Right kidney (tissue), 1 donor: Measurements from ENCODE around the gene PRIM1.
A peak's percentile ranks its signal among the peaks of the same experiment; 100 is the strongest.
"Not testable (repeated sequence)": the region's sequence is repeated elsewhere in the genome, so short reads cannot be mapped to it uniquely, and the experiment has no call there.

Experiments used
- DNase-seq: peaks from one replicate; pipeline ENCODE4 v3.0.0-alpha.2; 2016

Gene PRIM1

GRCh38 chr12:56761812-56762211 is 9.7 kb upstream of the PRIM1 start:
- DNase-seq: no peak

DNA sequence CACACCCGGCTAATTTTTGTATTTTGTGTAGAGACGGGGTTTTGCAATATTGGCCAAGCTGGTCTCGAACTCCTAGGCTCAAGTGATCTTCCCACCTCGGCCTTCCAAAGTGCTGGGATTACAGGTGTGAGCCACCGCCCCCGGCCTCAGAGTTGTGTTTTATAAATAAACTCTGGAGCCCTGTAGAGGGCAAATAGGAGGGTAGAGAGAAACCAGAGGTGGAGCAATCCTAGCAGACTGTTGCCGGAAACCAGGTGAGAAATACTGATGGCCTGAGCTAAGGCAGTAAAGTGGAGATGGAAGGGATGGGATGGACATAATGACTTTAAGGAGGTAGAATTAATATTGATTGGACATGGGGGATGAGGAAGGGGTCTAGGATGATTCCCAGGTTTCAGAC is 8.3 kb upstream of the PRIM1 start:
- DNase-seq: no peak

DNA sequence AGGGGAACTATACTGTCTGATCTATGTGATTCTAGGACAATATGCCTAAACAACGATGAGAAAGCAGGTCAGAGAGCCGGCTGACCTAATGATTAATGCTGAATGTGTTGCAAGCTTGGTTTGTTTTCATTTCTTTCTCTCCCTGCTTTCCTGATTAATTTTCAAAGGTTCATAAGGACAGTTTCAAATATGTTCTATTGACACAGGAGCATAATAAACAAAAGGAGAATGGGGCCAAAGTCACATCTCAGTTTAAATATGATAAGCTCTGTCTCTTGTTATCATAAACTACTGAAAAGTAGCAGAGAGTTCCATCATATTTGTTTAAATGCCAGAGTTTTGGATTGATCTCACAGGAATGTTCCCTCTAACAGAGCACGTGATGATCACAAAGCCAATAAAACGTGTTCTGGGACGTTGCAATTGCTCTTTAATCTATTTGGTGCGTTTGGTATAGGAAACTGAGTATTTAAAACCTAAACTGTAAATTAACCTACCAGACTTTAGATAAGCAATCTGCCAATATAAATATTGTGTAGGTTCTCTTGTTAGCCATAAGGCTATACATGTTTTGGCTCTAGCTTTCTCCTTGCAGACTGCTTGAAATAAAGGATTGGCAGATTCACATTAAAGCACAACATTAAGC is 7.3 kb upstream of the PRIM1 start:
- no peak for DNase-seq

DNA sequence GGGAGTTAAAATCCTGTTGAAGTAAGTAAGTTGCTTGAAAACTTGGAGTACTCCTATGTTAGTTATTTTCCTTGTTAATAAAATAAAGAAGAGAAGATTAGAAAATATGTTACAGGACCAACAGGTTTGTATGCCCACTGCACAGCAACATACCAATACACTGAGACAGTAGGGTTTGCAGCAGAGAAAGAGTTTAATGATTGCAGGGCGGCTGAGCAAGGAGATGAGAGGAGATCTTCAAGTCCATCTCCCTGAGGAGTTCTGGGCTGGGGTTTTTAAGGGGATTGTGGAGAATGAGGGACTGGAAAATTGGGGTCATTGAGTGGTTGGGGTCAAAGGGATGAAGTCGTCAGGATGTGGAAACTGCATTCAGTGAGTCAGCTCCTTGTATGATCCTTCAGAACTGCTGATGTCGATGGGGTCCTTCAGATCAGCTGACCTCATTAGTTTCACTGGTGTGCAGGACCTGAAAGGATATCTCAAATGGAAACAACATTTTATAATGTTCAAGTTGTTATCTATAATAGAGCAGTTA is 6.7 kb upstream of the PRIM1 start:
- DNase-seq: no peak

GRCh38 chr12:56757971-56758370 is 5.8 kb upstream of the PRIM1 start:
- DNase-seq: not testable (repeated sequence)

GRCh38 chr12:56753566-56753965 is 1.4 kb upstream of the PRIM1 start:
- no peak for DNase-seq

DNA sequence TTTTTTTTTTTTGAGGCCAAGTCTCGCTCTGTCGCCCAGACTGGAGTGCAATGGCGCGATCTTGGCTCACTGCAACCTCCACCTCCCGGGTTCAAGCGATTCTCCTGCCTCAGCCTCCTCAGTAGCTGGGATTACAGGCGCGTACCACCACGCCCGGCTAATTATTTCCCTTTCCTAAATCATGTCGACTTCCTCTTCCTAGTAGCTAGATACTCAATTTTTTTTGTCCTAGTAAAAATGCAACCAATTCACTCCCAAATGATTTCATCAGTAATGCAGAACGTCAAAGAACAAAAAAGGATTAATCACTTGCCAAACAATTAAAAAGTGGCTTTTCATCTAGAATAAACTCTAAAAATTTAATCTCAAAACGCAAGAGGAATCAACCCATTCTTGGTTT is 1.5 kb downstream of the PRIM1 start:
- not testable (repeated sequence) for DNase-seq

GRCh38 chr12:56749853-56750252 is 2.3 kb downstream of the PRIM1 start:
- no peak for DNase-seq

DNA sequence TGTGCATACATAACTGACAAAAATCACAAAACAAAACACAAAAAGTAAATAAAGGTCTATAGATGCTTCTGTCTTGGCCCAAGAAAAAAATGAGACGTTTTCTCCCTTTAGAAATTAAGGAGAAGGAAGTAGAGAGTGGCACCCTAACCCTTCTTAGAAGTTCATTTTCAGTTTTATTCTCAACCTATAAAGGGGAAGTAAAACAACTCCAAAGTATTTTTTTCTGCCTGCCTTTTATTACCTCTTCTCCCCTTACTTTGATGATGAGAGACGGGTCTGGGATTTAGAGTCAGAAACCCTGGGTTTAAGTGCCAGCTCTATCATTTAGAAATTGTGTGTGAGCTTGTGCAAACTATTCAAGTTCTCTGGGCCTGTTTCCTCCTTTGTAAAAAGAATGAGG is 2.8 kb downstream of the PRIM1 start:
- DNase-seq: no peak

DNA sequence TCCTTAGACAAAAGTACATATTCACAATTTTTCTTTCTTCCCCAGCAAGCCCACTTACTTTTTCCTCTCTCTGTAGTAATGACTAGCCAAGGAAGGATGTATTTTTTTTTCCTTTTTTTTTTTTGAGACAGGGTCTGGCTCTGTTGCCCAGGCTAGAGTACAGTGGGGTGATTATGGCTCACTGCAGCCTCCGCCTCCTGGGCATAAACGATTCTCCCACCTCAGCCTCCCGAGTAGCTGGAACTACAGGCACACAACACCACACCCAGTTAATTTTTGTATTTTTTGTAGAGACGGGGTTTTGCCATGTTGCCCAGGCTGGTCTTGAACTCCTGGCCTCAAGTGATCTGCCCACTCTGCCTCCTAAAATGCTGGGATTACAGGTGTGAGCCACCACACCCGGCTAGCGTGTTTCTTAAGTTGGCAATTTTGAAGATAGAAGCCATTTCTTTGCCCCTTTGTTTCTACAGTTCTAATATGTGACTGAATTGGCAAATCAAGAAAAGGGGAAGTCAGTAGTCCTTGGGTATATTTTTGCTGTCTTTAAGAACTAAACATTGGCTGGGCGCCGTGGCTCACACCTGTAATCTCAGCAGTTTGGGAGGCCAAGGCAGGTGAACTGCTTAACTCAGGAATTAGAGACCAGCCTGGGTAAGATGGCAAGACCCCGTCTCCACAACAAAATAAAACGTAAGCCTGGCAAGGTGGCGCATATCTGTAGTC is 23.8 kb downstream of the PRIM1 start:
- DNase-seq: no peak

DNA sequence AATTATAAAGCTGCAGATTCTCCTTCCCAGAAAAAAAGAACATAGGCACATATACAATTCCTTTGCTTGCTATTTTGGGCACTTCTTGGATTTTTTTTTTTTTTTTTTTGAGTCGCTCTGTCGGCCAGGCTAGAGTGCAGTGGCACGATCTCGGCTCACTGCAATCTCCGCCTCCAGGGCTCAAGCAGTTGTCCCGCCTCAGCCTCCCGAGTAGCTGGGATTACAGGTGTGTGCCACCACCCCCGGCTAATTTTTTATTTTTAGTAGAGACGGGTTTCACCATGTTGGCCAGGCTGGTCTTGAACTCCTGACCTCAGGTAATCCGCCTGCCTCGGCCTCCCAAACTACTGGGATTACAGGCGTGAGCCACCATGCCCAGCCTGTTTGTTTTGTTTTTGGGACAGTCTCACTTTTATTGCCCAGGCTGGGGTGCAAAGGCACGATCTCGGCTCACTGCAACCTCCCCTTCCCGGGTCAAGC is 25.9 kb downstream of the PRIM1 start:
- DNase-seq: not testable (repeated sequence)

DNA sequence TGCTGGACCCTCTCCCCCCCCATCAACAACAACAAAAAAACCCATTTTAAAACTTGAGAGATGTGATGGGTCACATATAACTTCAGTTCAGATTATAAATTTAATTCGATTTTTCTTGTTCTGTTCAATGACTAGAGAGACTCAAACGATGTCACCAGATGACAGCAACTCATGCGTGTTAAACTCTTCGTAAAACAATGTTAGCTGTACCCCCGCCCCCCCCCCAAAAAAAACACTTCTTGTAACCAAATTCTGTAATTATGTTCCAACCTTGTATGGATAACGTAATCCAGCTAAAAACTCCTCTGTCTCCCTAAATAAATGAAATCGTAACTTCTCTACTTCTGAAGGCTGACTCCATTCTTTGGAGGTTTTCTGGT is 26.4 kb downstream of the PRIM1 start:
- no peak for DNase-seq

- DNase-seq: peak; percentile 95
Measured at GRCh38 chr12:56724972-56725722, 27.0 kb downstream of the PRIM1 start, which contains the start of gene NACA. Gene NACA, minus strand, starts transcription at chr12:56725299. Its CDS starts 778 bp downstream, at chr12:56724521.

- DNase-seq: no peak
Measured at GRCh38 chr12:56724701-56724971, 27.5 kb downstream of the PRIM1 start.

DNA sequence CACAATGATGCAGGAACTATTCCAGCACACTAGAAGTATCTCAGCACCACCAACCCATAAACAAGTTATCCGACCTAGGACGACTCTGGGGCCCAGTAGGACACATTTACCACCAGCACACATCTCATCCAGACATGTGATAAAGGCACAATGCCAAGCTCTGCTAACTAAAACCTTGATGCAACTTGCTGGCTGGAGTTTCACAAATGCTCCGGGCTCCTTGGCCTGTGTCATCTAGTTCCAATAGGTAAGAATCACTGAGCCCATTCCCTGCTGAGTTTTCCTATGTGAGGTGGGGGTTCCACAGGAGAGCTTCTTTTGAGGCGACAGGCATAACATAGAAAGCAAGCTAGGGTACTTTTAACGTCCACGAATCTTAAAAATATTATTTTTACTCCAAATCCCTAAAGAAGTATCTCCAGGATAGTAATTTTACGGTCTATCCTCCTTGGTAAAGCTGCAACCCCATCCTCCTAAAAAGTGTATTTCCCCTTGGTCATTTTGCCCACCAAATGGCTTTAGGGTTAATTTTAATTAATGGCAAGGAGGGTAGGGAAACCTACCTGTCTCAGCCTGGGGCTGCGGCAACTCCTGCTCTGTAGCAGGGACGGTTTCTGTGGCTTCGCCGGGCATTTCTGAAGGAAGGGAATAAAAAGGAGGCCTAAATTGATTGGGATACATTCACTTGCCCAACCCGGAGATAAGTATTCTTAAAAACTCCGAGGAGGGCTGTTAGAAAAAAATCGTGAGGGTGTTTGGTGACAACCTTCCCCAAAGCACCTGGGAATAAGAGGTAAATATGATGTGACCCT is 28.0 kb downstream of the PRIM1 start:
- DNase-seq: no peak

DNA sequence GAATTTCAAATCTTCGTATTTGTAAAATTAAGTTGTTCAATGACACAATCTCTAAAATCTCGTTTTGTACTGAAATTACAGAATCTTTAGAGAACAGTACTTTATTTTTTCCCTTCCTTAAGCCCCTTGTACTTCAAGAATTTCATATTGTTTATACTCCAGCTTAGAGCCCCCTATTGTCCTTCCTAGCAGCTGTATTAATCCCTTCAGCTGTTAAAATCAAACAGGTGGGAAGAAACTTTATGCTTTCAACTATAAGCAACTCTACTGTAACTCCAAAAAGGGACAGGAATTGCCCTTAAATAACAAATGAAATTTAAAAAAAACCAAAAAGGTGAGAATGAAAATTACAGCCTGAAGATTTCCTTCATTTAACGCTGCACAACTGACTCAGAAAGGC is 28.8 kb downstream of the PRIM1 start:
- DNase-seq: no peak

DNA sequence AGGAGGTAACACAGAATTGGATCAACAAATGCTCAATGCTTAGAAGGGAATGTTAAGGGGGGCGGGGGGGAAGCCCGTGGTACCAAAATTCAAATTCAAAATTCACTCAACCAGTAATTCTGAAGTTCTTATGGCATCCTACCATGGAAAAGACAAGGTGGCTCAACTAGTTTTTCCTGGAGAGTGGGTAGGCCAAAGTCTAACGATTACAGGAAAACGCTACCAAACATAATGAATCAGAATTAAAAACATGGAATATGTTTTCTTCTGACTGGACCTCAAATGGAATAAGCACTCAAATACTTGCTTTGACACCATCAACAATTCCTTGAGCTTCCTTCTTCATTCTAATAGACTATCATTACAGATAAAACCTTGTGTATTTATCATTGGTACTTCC is 29.3 kb downstream of the PRIM1 start:
- DNase-seq: no peak

GRCh38 chr12:56721721-56722120 is 30.4 kb downstream of the PRIM1 start:
- DNase-seq: no peak

DNA sequence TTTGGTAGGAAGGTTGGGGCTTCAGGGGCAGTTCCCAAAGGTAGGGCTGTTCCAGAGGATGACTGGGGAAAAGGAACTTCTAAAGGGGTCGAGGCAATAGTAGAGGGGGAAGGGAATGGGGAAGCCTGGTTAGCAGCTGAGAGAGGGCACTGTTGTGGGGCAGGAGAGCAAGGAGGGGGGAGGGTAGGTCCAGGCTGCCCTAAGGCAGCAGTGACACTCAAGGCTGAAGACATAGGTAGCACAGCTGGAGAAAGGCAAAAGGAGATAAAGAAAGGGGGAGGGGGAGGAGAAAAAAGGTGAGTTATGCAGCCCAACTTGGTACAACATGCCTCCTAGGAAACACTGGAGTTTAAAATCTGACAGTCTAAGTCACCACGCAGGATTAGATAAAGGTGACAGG is 30.9 kb downstream of the PRIM1 start:
- no peak for DNase-seq

- no peak for DNase-seq
Measured at GRCh38 chr12:56720731-56721151, 31.4 kb downstream of the PRIM1 start.

DNA sequence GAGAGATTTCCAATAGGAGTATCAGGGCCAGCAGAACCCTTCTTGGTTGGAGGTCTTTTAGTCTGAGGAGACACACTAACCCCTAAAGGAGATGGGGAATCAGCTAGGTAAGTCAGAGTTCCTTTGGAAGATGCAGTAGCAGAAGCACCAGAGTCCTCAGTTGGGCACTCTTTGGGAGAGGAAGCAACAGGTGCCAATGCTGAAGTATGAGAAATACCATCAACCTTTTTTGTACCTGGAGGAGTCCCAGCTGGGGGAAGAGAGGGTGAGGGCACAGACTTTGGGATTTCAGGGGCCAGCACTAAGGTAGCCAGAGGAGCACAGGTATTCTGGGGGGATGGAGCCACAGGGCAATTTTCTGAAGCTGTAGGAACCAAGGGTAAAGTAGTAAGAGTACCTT is 33.1 kb downstream of the PRIM1 start:
- DNase-seq: no peak

DNA sequence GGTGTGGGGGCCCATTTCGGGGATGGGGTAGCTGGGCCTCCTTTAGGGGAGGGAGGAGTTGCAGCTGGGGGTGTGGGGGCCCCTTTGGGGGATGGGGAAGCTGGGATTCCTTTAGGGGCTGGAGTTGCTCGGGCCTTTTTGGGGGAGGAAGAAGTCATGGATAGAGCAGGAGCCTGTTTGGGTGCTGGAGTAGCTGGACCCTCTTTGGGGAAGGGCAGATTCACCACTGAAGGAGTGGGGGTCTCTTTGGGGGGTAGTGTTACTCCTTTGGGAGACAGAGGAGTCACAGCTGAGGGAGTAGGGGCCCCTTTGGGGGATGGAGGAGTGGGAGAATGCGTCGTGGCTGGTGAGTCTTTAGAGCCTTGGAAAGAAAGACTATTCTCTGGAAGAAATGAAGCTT is 33.5 kb downstream of the PRIM1 start:
- no peak for DNase-seq
